ENCODE data around the gene THRB. TPM values are rescaled to one million over a fixed set of nuclear protein-coding genes. Genes with fewer than 3 reads are reported as not detected.
"Not testable (repeated sequence)": the region's sequence is repeated elsewhere in the genome, so short reads cannot be mapped to it uniquely, and the experiment has no call there.

Gene THRB
- total RNA-seq, 3 donors from 2014 or later = not detected

GRCh38 chr3:24401811-24402185, 92.9 kb downstream of the THRB start:
- no peaks in the 10 kb centered on the region for H3K27me3 Mint-ChIP-seq (ENCODE audit: low read depth)
- peaks cover 3% of the 10 kb centered on the region for H3K9me3 Mint-ChIP-seq
- H3K4me1 Mint-ChIP-seq (ENCODE audit: low read depth) = no peaks in the 10 kb centered on the region
- no peaks in the 10 kb centered on the region for H3K36me3 Mint-ChIP-seq (ENCODE audit: insufficient read depth)
- DNase-seq = no peak
- H3K4me3 Mint-ChIP-seq = no peak overlapping the region
- no peak for ATAC-seq

GRCh38 chr3:24401090-24401810, 93.4 kb downstream of the THRB start:
- H3K27me3 Mint-ChIP-seq (ENCODE audit: low read depth) = no peaks in the 10 kb centered on the region
- peaks cover 3% of the 10 kb centered on the region for H3K9me3 Mint-ChIP-seq
- no peak overlapping the region for H3K4me3 Mint-ChIP-seq
- no peak for DNase-seq
- no peak for ATAC-seq
- no peaks in the 10 kb centered on the region for H3K4me1 Mint-ChIP-seq (ENCODE audit: low read depth)
- no peaks in the 10 kb centered on the region for H3K36me3 Mint-ChIP-seq (ENCODE audit: insufficient read depth)

GRCh38 chr3:24400450-24400849, 94.2 kb downstream of the THRB start:
- no peak overlapping the region for H3K4me3 Mint-ChIP-seq
- H3K4me1 Mint-ChIP-seq (ENCODE audit: low read depth) = no peaks in the 10 kb centered on the region
- no peaks in the 10 kb centered on the region for H3K36me3 Mint-ChIP-seq (ENCODE audit: insufficient read depth)
- DNase-seq (no peak), ATAC-seq (no peak)
- peaks cover 3% of the 10 kb centered on the region for H3K9me3 Mint-ChIP-seq
- H3K27me3 Mint-ChIP-seq (ENCODE audit: low read depth) = no peaks in the 10 kb centered on the region

GRCh38 chr3:24400015-24400414, 94.6 kb downstream of the THRB start:
- ATAC-seq = no peak
- no peak for DNase-seq
- no peaks in the 10 kb centered on the region for H3K4me1 Mint-ChIP-seq (ENCODE audit: low read depth)
- no peaks in the 10 kb centered on the region for H3K27me3 Mint-ChIP-seq (ENCODE audit: low read depth)
- no peaks in the 10 kb centered on the region for H3K36me3 Mint-ChIP-seq (ENCODE audit: insufficient read depth)
- H3K9me3 Mint-ChIP-seq = peaks cover 3% of the 10 kb centered on the region
- H3K4me3 Mint-ChIP-seq = no peak overlapping the region

- Mint-ChIP-seq H3K4me3 (no peak overlapping the region), H3K9me3 (peaks cover 3% of the 10 kb centered on the region), H3K4me1 (ENCODE audit: low read depth) (no peaks in the 10 kb centered on the region), H3K27me3 (ENCODE audit: low read depth) (no peaks in the 10 kb centered on the region), H3K36me3 (ENCODE audit: insufficient read depth) (no peaks in the 10 kb centered on the region)
- DNase-seq (no peak), ATAC-seq (no peak)
Observed at GRCh38 chr3:24399614-24400013, 95.0 kb downstream of the THRB start.

- H3K9me3 Mint-ChIP-seq; H3K4me1 Mint-ChIP-seq (ENCODE audit: low read depth); ATAC-seq; DNase-seq; H3K36me3 Mint-ChIP-seq (ENCODE audit: insufficient read depth); H3K4me3 Mint-ChIP-seq; H3K27me3 Mint-ChIP-seq (ENCODE audit: low read depth): not testable (repeated sequence)
Observed at GRCh38 chr3:24398712-24399111, 95.9 kb downstream of the THRB start.

GRCh38 chr3:24396338-24396737, 98.3 kb downstream of the THRB start:
- Mint-ChIP-seq H3K9me3 (peaks cover 3% of the 10 kb centered on the region), H3K4me3 (no peak overlapping the region), H3K4me1 (ENCODE audit: low read depth) (no peaks in the 10 kb centered on the region), H3K27me3 (ENCODE audit: low read depth) (no peaks in the 10 kb centered on the region), H3K36me3 (ENCODE audit: insufficient read depth) (no peaks in the 10 kb centered on the region)
- DNase-seq (no peak), ATAC-seq (no peak)

GRCh38 chr3:24394754-24395153, 99.9 kb downstream of the THRB start:
- H3K4me3 Mint-ChIP-seq = no peak overlapping the region
- peaks cover 3% of the 10 kb centered on the region for H3K9me3 Mint-ChIP-seq
- H3K4me1 Mint-ChIP-seq (ENCODE audit: low read depth) = no peaks in the 10 kb centered on the region
- H3K36me3 Mint-ChIP-seq (ENCODE audit: insufficient read depth) = no peaks in the 10 kb centered on the region
- ATAC-seq = no peak
- H3K27me3 Mint-ChIP-seq (ENCODE audit: low read depth) = no peaks in the 10 kb centered on the region
- no peak for DNase-seq

- Mint-ChIP-seq H3K4me3 (no peak overlapping the region), H3K27me3 (ENCODE audit: low read depth) (no peaks in the 10 kb centered on the region), H3K36me3 (ENCODE audit: insufficient read depth) (no peaks in the 10 kb centered on the region), H3K4me1 (ENCODE audit: low read depth) (no peaks in the 10 kb centered on the region), H3K9me3 (peaks cover 3% of the 10 kb centered on the region)
- DNase-seq (no peak), ATAC-seq (no peak)
Observed at GRCh38 chr3:24393316-24393715, 101.3 kb downstream of the THRB start.

GRCh38 chr3:24390169-24391130, 104.2 kb downstream of the THRB start:
- no peaks in the 10 kb centered on the region for H3K4me1 Mint-ChIP-seq (ENCODE audit: low read depth)
- H3K9me3 Mint-ChIP-seq = no peaks in the 10 kb centered on the region
- ATAC-seq (no peak), DNase-seq (no peak)
- no peaks in the 10 kb centered on the region for H3K36me3 Mint-ChIP-seq (ENCODE audit: insufficient read depth)
- no peak overlapping the region for H3K4me3 Mint-ChIP-seq
- no peaks in the 10 kb centered on the region for H3K27me3 Mint-ChIP-seq (ENCODE audit: low read depth)

GRCh38 chr3:24389108-24390090, 105.3 kb downstream of the THRB start:
- DNase-seq (no peak), ATAC-seq (no peak)
- H3K27me3 Mint-ChIP-seq (ENCODE audit: low read depth) = no peaks in the 10 kb centered on the region
- no peak overlapping the region for H3K4me3 Mint-ChIP-seq
- no peaks in the 10 kb centered on the region for H3K36me3 Mint-ChIP-seq (ENCODE audit: insufficient read depth)
- H3K9me3 Mint-ChIP-seq = no peaks in the 10 kb centered on the region
- no peaks in the 10 kb centered on the region for H3K4me1 Mint-ChIP-seq (ENCODE audit: low read depth)

GRCh38 chr3:24388611-24389010, 106.0 kb downstream of the THRB start:
- Mint-ChIP-seq H3K27me3 (ENCODE audit: low read depth) (no peaks in the 10 kb centered on the region), H3K36me3 (ENCODE audit: insufficient read depth) (no peaks in the 10 kb centered on the region), H3K4me3 (no peak overlapping the region), H3K4me1 (ENCODE audit: low read depth) (no peaks in the 10 kb centered on the region), H3K9me3 (no peaks in the 10 kb centered on the region)
- DNase-seq (no peak), ATAC-seq (no peak)

GRCh38 chr3:24388159-24388558, 106.5 kb downstream of the THRB start:
- DNase-seq (no peak), ATAC-seq (no peak)
- H3K9me3 Mint-ChIP-seq = no peaks in the 10 kb centered on the region
- no peaks in the 10 kb centered on the region for H3K4me1 Mint-ChIP-seq (ENCODE audit: low read depth)
- no peaks in the 10 kb centered on the region for H3K27me3 Mint-ChIP-seq (ENCODE audit: low read depth)
- no peaks in the 10 kb centered on the region for H3K36me3 Mint-ChIP-seq (ENCODE audit: insufficient read depth)
- H3K4me3 Mint-ChIP-seq = no peak overlapping the region

GRCh38 chr3:24387493-24387892, 107.2 kb downstream of the THRB start:
- Mint-ChIP-seq H3K9me3 (no peaks in the 10 kb centered on the region), H3K36me3 (ENCODE audit: insufficient read depth) (no peaks in the 10 kb centered on the region), H3K27me3 (ENCODE audit: low read depth) (no peaks in the 10 kb centered on the region), H3K4me3 (no peak overlapping the region), H3K4me1 (ENCODE audit: low read depth) (no peaks in the 10 kb centered on the region)
- no peak for ATAC-seq
- DNase-seq = no peak

Data from activated T-cell treated with anti-CD3 and anti-CD28 coated beads, Interleukin-2, amount 50 U/mL, for 4 hours (primary cell).